ENCODE data around the gene KIT. TPM values are rescaled to one million over a fixed set of nuclear protein-coding genes. Genes with fewer than 3 reads are reported as not detected.

The KIT gene
- total and polyA plus RNA-seq, 2 donors (not counting 1 experiment from before 2014, with no cell fraction given): 0.01 TPM; not detected in 1

- no peak for ATAC-seq (ENCODE audit: low read depth)
These were observed 65.5 kb downstream of the KIT start for GRCh38 chr4:54723220-54723619.

GRCh38 chr4:54723820-54724219, 66.1 kb downstream of the KIT start:
- H3K4me3 Mint-ChIP-seq: no peak overlapping the region
- H3K4me1 Mint-ChIP-seq: peaks cover 18% of the 10 kb centered on the region
- H3K9me3 Mint-ChIP-seq (ENCODE audit: insufficient read depth): no peaks in the 10 kb centered on the region
- H3K36me3 ChIP-seq (replicated peaks in 1 of 2; ENCODE audit: control extremely low read depth in 1 of 2, control insufficient read depth in 1 of 2, extremely low read depth in 1 of 2, insufficient read depth in 2 of 2, low read length in 1 of 2): no peaks in the 10 kb centered on the region
- H3K27ac ChIP-seq (ENCODE audit: low read length in 2 of 2): no peak overlapping the region
- no peaks in the 10 kb centered on the region for H3K79me2 ChIP-seq (ENCODE audit: control insufficient read depth, insufficient read depth, low read length)
- H2AFZ ChIP-seq (ENCODE audit: insufficient read depth, low read depth, low read length, poor library complexity, severe bottlenecking): no peak overlapping the region
- H3K9ac ChIP-seq (ENCODE audit: low read length): no peak overlapping the region
- ChIA-PET POLR2A (no interaction called here), CTCF (no interaction called here)
- no peaks in the 10 kb centered on the region for H3K27me3 Mint-ChIP-seq
- H3K9me3 ChIP-seq (ENCODE audit: control extremely low read depth in 1 of 3, control insufficient read depth in 2 of 3, insufficient read depth in 1 of 3, low read length in 2 of 3): no peaks in the 10 kb centered on the region
- ATAC-seq (ENCODE audit: low read depth): no peak
- no peak overlapping the region for H3K4me2 ChIP-seq (replicated peaks; ENCODE audit: low read depth, low read length, poor library complexity, severe bottlenecking)
- H4K20me1 ChIP-seq (ENCODE audit: control insufficient read depth, insufficient read depth, low read length, poor library complexity, severe bottlenecking): no peaks in the 10 kb centered on the region
- no peaks in the 10 kb centered on the region for H3K27me3 ChIP-seq (replicated peaks in 1 of 4; ENCODE audit: control extremely low read depth in 1 of 4, control insufficient read depth in 3 of 4, insufficient read depth in 4 of 4, low read length in 3 of 4)
- TF ChIP-seq CTCF (IDR thresholded peaks at IDR 0.05) (no peak), EZH2 (IDR thresholded peaks at IDR 0.05; ENCODE audit: borderline replicate concordance, insufficient read depth, low read depth, low read length, poor library complexity, severe bottlenecking) (no peak)
- intact Hi-C loops (cut with micrococcal nuclease): no loop called here
- H3K27ac Mint-ChIP-seq: no peak overlapping the region
- peaks cover 14 to 23% of the 10 kb centered on the region in 2 donors for H3K4me1 ChIP-seq (ENCODE audit: control insufficient read depth in 2 of 2, insufficient read depth in 2 of 2, low read length in 2 of 2)
- DNase-seq: no peak
- WGBS (ENCODE audit: insufficient coverage): 100% methylated on average over 3 of the region's 3 CpGs
- H3K4me3 ChIP-seq (ENCODE audit: control extremely low read depth in 1 of 5, extremely low read depth in 1 of 5, insufficient read depth in 1 of 5, low read depth in 2 of 5, low read length in 4 of 5): no peak overlapping the region

More at GRCh38 chr4:54723220-54723619, 65.5 kb downstream of the KIT start:
- H3K27ac Mint-ChIP-seq: no peak overlapping the region
- Histone ChIP-seq H3K4me1 (ENCODE audit: control insufficient read depth in 2 of 2, insufficient read depth in 2 of 2, low read length in 2 of 2) (peaks cover 13 to 17% of the 10 kb centered on the region in 2 donors), H3K4me2 (replicated peaks; ENCODE audit: low read depth, low read length, poor library complexity, severe bottlenecking) (no peak overlapping the region), H4K20me1 (ENCODE audit: control insufficient read depth, insufficient read depth, low read length, poor library complexity, severe bottlenecking) (no peaks in the 10 kb centered on the region), H2AFZ (ENCODE audit: insufficient read depth, low read depth, low read length, poor library complexity, severe bottlenecking) (no peak overlapping the region), H3K4me3 (ENCODE audit: control extremely low read depth in 1 of 5, extremely low read depth in 1 of 5, insufficient read depth in 1 of 5, low read depth in 2 of 5, low read length in 4 of 5) (no peak overlapping the region), H3K27me3 (replicated peaks in 1 of 4; ENCODE audit: control extremely low read depth in 1 of 4, control insufficient read depth in 3 of 4, insufficient read depth in 4 of 4, low read length in 3 of 4) (no peaks in the 10 kb centered on the region), H3K36me3 (replicated peaks in 1 of 2; ENCODE audit: control extremely low read depth in 1 of 2, control insufficient read depth in 1 of 2, extremely low read depth in 1 of 2, insufficient read depth in 2 of 2, low read length in 1 of 2) (no peaks in the 10 kb centered on the region), H3K9ac (ENCODE audit: low read length) (no peak overlapping the region), H3K9me3 (ENCODE audit: control extremely low read depth in 1 of 3, control insufficient read depth in 2 of 3, insufficient read depth in 1 of 3, low read length in 2 of 3) (no peaks in the 10 kb centered on the region), H3K79me2 (ENCODE audit: control insufficient read depth, insufficient read depth, low read length) (no peaks in the 10 kb centered on the region), H3K27ac (ENCODE audit: low read length in 2 of 2) (no peak overlapping the region)
- 93% methylated on average over 2 of the region's 3 CpGs for WGBS (ENCODE audit: insufficient coverage)
- H3K9me3 Mint-ChIP-seq (ENCODE audit: insufficient read depth): no peaks in the 10 kb centered on the region
- DNase-seq: no peak
- ChIA-PET POLR2A (no interaction called here), CTCF (no interaction called here)
- H3K27me3 Mint-ChIP-seq: no peaks in the 10 kb centered on the region
- intact Hi-C loops (cut with micrococcal nuclease): no loop called here
- no peak overlapping the region for H3K4me3 Mint-ChIP-seq
- TF ChIP-seq EZH2 (IDR thresholded peaks at IDR 0.05; ENCODE audit: borderline replicate concordance, insufficient read depth, low read depth, low read length, poor library complexity, severe bottlenecking): no peak
- TF ChIP-seq CTCF (IDR thresholded peaks at IDR 0.05): no peak
- H3K4me1 Mint-ChIP-seq: peaks cover 12% of the 10 kb centered on the region
